IPS-18a (cell line): ENCODE measurements around the gene CUTA.

ENCODE experiments used
- H3K27ac ChIP-seq: one replicate; pipeline ENCODE4 v1.5.1; 2013; ENCODE audit warnings: low read length
- H3K27me3 ChIP-seq: one replicate; pipeline ENCODE4 v1.6.1; 2013; ENCODE audit warnings: mild to moderate bottlenecking, low read length; ENCODE audit not compliant: control insufficient read depth, insufficient read depth
- H3K36me3 ChIP-seq: one replicate; pipeline ENCODE4 v1.6.1; 2013; ENCODE audit warnings: low read depth, low read length; ENCODE audit not compliant: control insufficient read depth
- H3K4me1 ChIP-seq: one replicate; pipeline ENCODE4 v1.6.1; 2013; ENCODE audit warnings: low read depth, low read length; ENCODE audit not compliant: control insufficient read depth
- H3K4me3 ChIP-seq: one replicate; pipeline ENCODE4 v1.5.1; 2013; ENCODE audit warnings: low read length
- H3K9ac ChIP-seq: one replicate; pipeline ENCODE4 v1.6.1; 2013; ENCODE audit warnings: mild to moderate bottlenecking, low read length, moderate library complexity
- H3K9me3 ChIP-seq: one replicate; pipeline ENCODE4 v1.6.1; 2013; ENCODE audit warnings: low read depth, low read length; ENCODE audit not compliant: control insufficient read depth

Gene CUTA

DNA sequence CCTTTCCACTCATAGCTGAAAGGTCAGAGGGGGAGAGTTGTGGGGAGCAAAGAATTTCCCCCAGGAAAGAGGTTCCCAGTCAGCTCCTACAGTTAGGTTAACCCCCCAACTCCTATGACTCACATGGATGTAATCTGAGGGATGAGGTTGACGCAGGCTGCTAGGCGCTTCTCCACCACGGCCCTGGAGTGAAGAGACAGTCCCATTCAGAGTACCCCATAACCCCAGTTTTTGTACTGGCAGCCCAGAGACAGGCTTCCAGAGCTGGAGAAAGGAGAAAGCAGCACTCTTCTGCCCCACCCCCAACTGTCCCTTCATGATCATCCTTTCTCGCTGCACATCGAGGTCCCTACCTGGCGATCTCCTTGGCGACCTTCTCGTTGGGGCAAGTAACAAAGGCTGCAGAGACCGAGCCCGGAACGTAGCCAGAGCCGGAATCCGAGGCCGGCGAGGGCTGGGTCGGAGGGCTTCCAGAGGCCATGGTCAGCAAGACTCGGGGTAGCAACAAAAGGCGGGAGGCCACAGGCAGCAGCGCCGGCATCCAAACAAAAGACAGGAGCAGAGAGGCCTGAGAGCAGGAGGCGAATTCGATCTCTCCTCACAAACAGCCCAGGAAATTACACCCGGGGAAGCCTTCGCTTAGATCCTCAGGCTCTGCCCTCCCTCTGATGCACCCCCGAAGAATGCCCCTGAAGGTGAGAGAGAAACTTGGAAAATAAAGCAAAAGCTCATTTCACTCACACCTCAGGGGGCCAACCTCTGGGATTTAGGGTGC, 592 bp downstream of the CUTA start:
- Histone ChIP-seq H3K27ac (peak overlapping the region; percentile 69), H3K4me1 (peaks cover 30% of the 10 kb centered on the region), H3K4me3 (peak overlapping the region; percentile 92), H3K9ac (peak overlapping the region; percentile 90), H3K27me3 (no peaks in the 10 kb centered on the region), H3K9me3 (no peaks in the 10 kb centered on the region), H3K36me3 (peaks cover 31% of the 10 kb centered on the region)

DNA sequence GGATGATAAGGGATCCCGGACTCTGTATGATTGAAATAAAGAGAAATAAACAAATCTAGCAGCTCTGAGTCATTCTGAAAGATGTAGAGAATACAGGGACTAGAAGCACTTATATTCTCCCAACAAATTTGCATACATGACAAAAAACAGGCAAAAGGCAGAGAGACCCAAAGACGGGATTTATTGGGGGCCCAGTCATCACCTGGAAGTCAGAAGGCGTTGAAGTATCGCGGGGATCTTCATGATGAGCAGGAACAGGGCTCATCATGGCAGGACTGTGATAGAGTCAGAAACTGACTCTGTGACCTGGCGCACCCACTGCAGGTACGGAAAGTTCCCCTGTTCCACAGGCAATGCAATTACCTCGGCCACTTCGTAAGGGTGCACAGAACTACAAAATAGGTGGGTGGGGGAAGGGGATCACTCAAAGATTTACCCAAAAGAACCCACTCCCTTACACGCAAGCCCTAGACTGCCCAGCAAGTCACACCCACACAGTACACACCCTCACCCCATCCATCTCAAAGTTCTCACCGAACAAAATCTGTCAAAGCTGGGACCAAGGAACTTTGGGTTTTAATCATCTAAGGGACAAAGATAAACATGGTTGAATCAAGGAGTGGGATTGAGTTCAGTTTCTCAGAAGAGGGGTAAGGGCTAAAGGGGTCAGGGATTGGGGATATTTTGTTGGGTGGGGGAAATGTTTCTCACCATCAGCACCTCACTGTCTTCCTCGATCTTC, 1.4 kb downstream of the CUTA start:
- H3K27me3 ChIP-seq, result no peaks in the 10 kb centered on the region
- no peaks in the 10 kb centered on the region for H3K9me3 ChIP-seq
- peak overlapping the region; percentile 92 for H3K4me3 ChIP-seq
- H3K36me3 ChIP-seq, result peaks cover 32% of the 10 kb centered on the region
- peak overlapping the region; percentile 90 for H3K9ac ChIP-seq
- no peak overlapping the region for H3K27ac ChIP-seq
- peaks cover 30% of the 10 kb centered on the region for H3K4me1 ChIP-seq

- H3K4me1 ChIP-seq, result peaks cover 23% of the 10 kb centered on the region
- H3K9ac ChIP-seq, result no peak overlapping the region
- H3K4me3 ChIP-seq, result peak overlapping the region; percentile 92
- no peaks in the 10 kb centered on the region for H3K27me3 ChIP-seq
- H3K27ac ChIP-seq, result no peak overlapping the region
- H3K9me3 ChIP-seq, result no peaks in the 10 kb centered on the region
- peaks cover 32% of the 10 kb centered on the region for H3K36me3 ChIP-seq
These were observed 2.1 kb downstream of the CUTA start for GRCh38 chr6:33415831-33416230.

DNA sequence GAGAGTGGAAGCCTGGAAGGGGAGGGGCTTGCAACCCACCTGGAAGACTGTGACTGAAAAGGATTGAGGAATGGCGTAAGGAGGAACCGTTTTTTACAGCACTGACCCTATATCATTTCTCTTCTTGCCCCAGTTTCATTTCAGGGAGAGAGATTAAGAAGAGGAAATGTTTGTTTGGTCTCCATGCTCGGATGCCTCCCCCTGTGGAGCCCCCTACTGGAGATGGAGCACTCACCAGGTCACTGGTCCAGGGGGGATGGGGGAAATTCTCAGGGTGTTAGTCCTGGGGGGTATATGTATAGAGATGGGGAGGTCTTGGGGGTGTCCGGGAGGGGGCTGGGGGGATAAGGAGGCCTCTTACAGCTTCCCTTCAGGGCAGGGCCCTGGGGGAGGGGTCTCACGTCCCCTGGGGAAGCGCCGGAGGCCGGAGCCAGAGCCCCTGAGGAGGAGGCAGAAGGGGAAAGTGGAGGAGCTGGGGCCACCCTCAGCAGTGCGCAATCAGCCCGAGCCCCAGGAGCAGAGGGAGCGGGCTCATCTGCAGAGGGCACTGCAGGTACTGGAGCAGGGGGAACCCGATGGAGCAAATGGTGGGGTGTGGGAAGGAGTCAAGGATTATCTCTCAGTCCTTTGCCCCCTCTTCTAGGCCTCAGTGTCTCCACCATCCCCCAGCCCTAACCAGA, 3.2 kb downstream of the CUTA start:
- Histone ChIP-seq H3K27ac (no peak overlapping the region), H3K27me3 (no peaks in the 10 kb centered on the region), H3K9me3 (no peaks in the 10 kb centered on the region), H3K4me1 (peaks cover 22% of the 10 kb centered on the region), H3K9ac (no peak overlapping the region), H3K4me3 (no peak overlapping the region), H3K36me3 (peaks cover 32% of the 10 kb centered on the region)

- Histone ChIP-seq H3K9me3 (no peaks in the 10 kb centered on the region), H3K27ac (no peak overlapping the region), H3K4me1 (peaks cover 13% of the 10 kb centered on the region), H3K36me3 (peaks cover 32% of the 10 kb centered on the region), H3K9ac (no peak overlapping the region), H3K27me3 (no peaks in the 10 kb centered on the region), H3K4me3 (no peak overlapping the region)
These were observed 4.4 kb downstream of the CUTA start for GRCh38 chr6:33413241-33414120.

- H3K27ac ChIP-seq, result no peak overlapping the region
- peaks cover 12% of the 10 kb centered on the region for H3K4me1 ChIP-seq
- peaks cover 43% of the 10 kb centered on the region for H3K36me3 ChIP-seq
- no peak overlapping the region for H3K4me3 ChIP-seq
- H3K27me3 ChIP-seq, result no peaks in the 10 kb centered on the region
- no peak overlapping the region for H3K9ac ChIP-seq
- H3K9me3 ChIP-seq, result no peaks in the 10 kb centered on the region
These were observed 5.5 kb downstream of the CUTA start for GRCh38 chr6:33412140-33413009.

- Histone ChIP-seq H3K36me3 (peaks cover 51% of the 10 kb centered on the region), H3K27ac (no peak overlapping the region), H3K9me3 (no peaks in the 10 kb centered on the region), H3K9ac (peak overlapping the region; percentile 67), H3K27me3 (no peaks in the 10 kb centered on the region), H3K4me3 (peak overlapping the region; percentile 85), H3K4me1 (peaks cover 11% of the 10 kb centered on the region)
These were observed 6.3 kb downstream of the CUTA start for GRCh38 chr6:33411632-33412005.

GRCh38 chr6:33410711-33411631, 6.9 kb downstream of the CUTA start, which contains the start of gene PHF1:
PHF1 (plus strand) TSS chr6:33411014; CDS start chr6:33412264, 1,250 bp downstream.
- peaks cover 53% of the 10 kb centered on the region for H3K36me3 ChIP-seq
- no peaks in the 10 kb centered on the region for H3K9me3 ChIP-seq
- no peaks in the 10 kb centered on the region for H3K27me3 ChIP-seq
- H3K9ac ChIP-seq, result peak within 1 kb of the TSS; percentile 67
- H3K27ac ChIP-seq, result no peak within 1 kb of the TSS
- H3K4me3 ChIP-seq, result peak within 1 kb of the TSS; percentile 85
- H3K4me1 ChIP-seq, result peaks cover 8% of the 10 kb centered on the region

DNA sequence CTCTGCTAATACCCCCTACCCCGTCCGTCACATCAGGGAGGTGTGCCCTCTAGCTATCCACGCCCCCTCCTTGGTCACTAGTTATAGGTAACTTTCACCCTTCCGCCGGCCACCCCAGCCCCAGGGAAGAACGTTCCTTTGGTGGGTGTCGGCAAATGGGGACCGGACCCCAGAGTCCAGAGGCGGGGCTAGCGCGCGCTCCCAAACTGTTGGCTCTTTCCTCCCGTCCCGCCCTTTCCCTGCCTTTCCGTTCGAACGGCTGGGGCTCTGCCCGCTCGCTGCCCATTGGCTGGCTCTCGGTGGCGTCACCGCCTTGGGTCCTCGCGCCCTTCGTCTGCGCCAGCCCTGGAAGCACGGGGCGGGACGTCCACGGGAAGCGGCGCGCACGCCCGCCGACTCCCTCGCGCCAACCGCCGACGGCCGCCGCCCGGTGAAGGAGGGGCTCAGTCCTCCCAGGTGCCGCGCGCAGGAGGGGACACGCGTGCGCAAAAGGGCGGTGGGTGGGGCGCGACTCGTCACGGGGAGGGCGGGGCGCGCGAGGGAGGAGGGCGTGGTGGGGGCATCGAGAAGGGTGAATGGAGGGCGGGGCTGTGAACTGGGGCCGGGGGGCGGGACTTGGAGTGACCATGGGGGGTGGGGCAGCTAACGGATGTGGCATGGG, 7.7 kb downstream of the CUTA start:
- H3K4me3 ChIP-seq, result peak overlapping the region; percentile 60
- no peak overlapping the region for H3K27ac ChIP-seq
- no peaks in the 10 kb centered on the region for H3K9me3 ChIP-seq
- no peaks in the 10 kb centered on the region for H3K27me3 ChIP-seq
- H3K4me1 ChIP-seq, result peaks cover 5% of the 10 kb centered on the region
- peak overlapping the region; percentile 43 for H3K9ac ChIP-seq
- peaks cover 52% of the 10 kb centered on the region for H3K36me3 ChIP-seq
